Activated B cell treated with CpG ODN at 0.5 μM for 24 hours (primary cell): Measurements from ENCODE around the gene ZCCHC10. TPM values are rescaled to one million over a fixed set of nuclear protein-coding genes. Genes with fewer than 3 reads are reported as not detected.

ENCODE experiments used
- ATAC-seq: fragments of 200-7000 bp; cut with Tn5 transposase; one replicate; pipeline ENCODE4 v1.10.0; 2021; ENCODE audit warnings: low read depth, mild to moderate bottlenecking, moderate library complexity
- CTCF ChIA-PET: fragments of 350-600 bp; sonication (Branson Sonifier 250); formaldehyde crosslinking; loops from one replicate; lab custom pipeline; 2021; ENCODE audit warnings: antibody characterized with exemption; lab: Charles Lee
- POLR2A ChIA-PET: fragments of 350-600 bp; sonication (Branson Sonifier 250); formaldehyde crosslinking; loops from one replicate; lab custom pipeline; 2021; ENCODE audit warnings: antibody characterized with exemption; lab: Charles Lee
- DNase-seq: peaks from one replicate; pipeline ENCODE4 v3.0.0; 2022
- H3K27ac Mint-ChIP-seq: one replicate; pipeline ENCODE4 v1.8.0; 2020; ENCODE audit warnings: mixed read lengths
- H3K27me3 Mint-ChIP-seq: one replicate; pipeline ENCODE4 v1.8.0; 2021; ENCODE audit warnings: mixed read lengths
- H3K36me3 Mint-ChIP-seq: one replicate; pipeline ENCODE4 v1.8.0; 2021; ENCODE audit warnings: low read depth, mixed read lengths
- H3K4me1 Mint-ChIP-seq: one replicate; pipeline ENCODE4 v1.8.0; 2021; ENCODE audit warnings: mixed read lengths
- H3K4me3 Mint-ChIP-seq: one replicate; pipeline ENCODE4 v1.8.0; 2020; ENCODE audit warnings: mild to moderate bottlenecking, mixed read lengths
- H3K9me3 Mint-ChIP-seq: one replicate; pipeline ENCODE4 v1.8.0; 2020; ENCODE audit warnings: mixed read lengths
- CTCF ChIP-seq: fragments of 200-600 bp; IDR thresholded peaks from one replicate; pipeline ENCODE4 v1.8.0; 2022; ENCODE audit warnings: antibody characterized with exemption, mild to moderate bottlenecking
- intact Hi-C: fragments of 100-400 bp; cut with micrococcal nuclease; formaldehyde crosslinking; loops from one replicate; pipeline ENCODE4 v1.15.1; 2024
- total RNA-seq: library from RNA; stranded (reverse); gene quantifications from 2 replicates; pipeline ENCODE4 v1.2.3, GENCODE V29; 2022

Gene ZCCHC10
- 31.4 and 32.6 TPM in 2 replicates for total RNA-seq

- ChIA-PET CTCF (interaction anchor here (0.7 kb wide), 1 partner anchor 127 kb away, joined by 3 read pairs; no protein-coding TSS in a partner anchor), POLR2A (interaction anchor here (0.5 to 7.3 kb wide), 11 partner anchors 9 to 1587 kb away, joined by 3 to 101 read pairs (median 5); partner anchors contain the start of genes AFF4 and HSPA4)
- ATAC-seq (peak; percentile 98), DNase-seq (peak; percentile 86)
- Mint-ChIP-seq H3K9me3 (no peaks in the 10 kb centered on the region), H3K4me1 (peaks cover 41% of the 10 kb centered on the region), H3K27ac (peak within 1 kb of the TSS; percentile 94), H3K27me3 (no peaks in the 10 kb centered on the region), H3K36me3 (peaks cover 25% of the 10 kb centered on the region), H3K4me3 (peak within 1 kb of the TSS; percentile 95)
- TF ChIP-seq CTCF: no peak
- intact Hi-C loops: loop anchor here (1.0 to 5.0 kb wide), 4 partner anchors 8 to 76 kb away; partner anchors contain the start of gene AFF4
Observed at GRCh38 chr5:133025804-133026663, at the start of gene ZCCHC10. TSS of gene ZCCHC10 (minus strand) at chr5:133026549. CDS start at chr5:133026537, 12 bp downstream.

DNA sequence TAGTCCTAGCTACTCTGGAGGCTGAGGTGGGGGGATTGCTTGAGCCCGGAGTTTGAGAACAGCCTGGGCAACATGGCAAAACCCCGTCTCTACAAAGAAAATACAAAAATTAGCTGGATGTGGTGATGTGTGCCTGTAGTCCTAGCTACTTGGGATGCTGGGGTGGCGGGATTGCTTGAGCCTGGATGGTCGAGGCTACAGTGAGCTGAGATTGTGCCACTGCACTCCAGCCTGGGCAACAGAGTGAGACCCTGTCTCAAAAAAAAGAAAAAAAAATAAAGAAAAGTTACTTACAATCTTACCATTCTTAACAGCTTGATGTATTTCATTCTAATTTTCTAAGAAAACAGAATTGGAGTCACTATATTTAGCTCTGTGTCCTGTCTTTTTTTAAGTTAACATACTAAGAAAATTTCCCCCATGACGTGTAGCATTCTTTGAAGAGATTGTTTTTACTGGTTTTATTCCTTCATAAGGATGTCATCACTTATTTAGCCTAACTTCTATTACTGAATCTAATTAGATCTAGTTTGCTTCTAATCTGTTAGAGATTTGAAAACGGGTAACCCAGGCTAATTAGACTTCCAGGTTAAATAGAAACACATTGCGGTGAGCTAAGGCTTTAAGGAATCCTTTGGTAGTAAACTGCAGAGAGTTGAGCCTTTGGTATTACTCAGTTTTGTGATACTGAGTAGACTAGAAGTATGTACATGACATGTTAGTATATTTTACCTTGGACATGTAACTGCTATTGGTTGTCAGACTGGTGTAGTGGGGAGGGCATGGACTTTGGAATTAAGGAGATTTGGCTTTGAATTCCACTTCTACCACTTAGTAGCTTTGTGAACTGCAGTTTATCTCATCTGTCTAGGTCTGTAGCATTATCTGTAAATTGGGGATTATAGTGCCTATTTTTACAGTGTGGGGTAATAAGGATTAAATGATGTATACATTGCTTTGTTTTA is 49.5 kb upstream of the ZCCHC10 start:
- no peak for TF ChIP-seq CTCF
- Mint-ChIP-seq H3K27me3 (no peaks in the 10 kb centered on the region), H3K36me3 (peaks cover 77% of the 10 kb centered on the region), H3K4me3 (no peak overlapping the region), H3K4me1 (peaks cover 10% of the 10 kb centered on the region), H3K27ac (no peak overlapping the region), H3K9me3 (no peaks in the 10 kb centered on the region)
- ChIA-PET POLR2A (no interaction called here), CTCF (no interaction called here)
- ATAC-seq (no peak), DNase-seq (no peak)
- intact Hi-C loops: no loop called here

DNA sequence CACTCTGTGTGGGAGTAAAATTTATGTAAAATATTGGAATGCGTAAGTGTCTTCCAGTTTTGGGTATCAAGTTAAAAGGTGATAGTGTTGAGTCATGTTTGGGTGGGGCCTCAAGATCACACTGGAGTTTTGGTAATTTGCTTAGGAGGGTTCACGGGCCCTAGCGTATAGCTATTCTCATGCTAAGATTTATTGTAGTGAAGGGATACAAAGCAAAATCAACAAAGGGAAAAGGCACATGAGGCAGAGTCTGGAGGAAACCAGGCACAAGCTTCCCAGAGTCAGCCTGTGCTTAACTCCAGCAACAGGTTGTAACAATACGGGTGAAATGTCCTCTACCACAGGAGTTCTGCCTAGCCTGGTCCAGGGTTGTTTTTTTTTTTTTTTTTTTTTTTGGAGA is 45.7 kb upstream of the ZCCHC10 start:
- no peaks in the 10 kb centered on the region for H3K9me3 Mint-ChIP-seq
- no peak for DNase-seq
- ChIA-PET POLR2A (interaction anchor here (0.6 to 1.5 kb wide), 2 partner anchors 20 to 46 kb away, joined by 4 read pairs; partner anchors contain the start of gene HSPA4), CTCF (no interaction called here)
- H3K27me3 Mint-ChIP-seq: no peaks in the 10 kb centered on the region
- H3K4me1 Mint-ChIP-seq: peaks cover 5% of the 10 kb centered on the region
- H3K36me3 Mint-ChIP-seq: peaks cover 89% of the 10 kb centered on the region
- H3K4me3 Mint-ChIP-seq: no peak overlapping the region
- TF ChIP-seq CTCF: no peak
- H3K27ac Mint-ChIP-seq: no peak overlapping the region
- intact Hi-C loops: no loop called here
- ATAC-seq: no peak

DNA sequence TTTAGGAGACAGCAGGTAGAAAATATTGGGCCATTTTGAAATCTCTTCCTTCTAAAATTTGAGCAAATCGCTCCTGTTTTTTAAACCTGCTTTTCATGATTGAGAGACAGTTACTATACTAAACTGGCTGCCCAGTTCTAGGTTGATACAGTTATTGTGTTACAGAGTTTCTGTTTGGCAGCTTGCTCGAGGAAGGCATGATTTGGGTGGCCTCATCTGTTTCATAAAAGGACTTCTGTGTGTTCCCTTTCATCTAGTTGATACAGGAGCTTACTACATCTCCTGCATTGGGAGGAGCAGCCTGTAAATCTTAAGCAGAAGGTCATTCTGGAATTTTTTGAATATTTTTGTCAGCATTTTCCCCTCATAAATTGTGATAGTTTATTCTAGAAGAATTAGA is 39.7 kb upstream of the ZCCHC10 start:
- ATAC-seq (no peak), DNase-seq (no peak)
- Mint-ChIP-seq H3K27me3 (no peaks in the 10 kb centered on the region), H3K4me3 (no peak overlapping the region), H3K9me3 (no peaks in the 10 kb centered on the region), H3K27ac (no peak overlapping the region), H3K4me1 (peaks cover 22% of the 10 kb centered on the region), H3K36me3 (peaks cover 65% of the 10 kb centered on the region)
- TF ChIP-seq CTCF: no peak
- ChIA-PET POLR2A (no interaction called here), CTCF (no interaction called here)
- intact Hi-C loops: no loop called here
